Adrenal gland (tissue), 12 donors: ENCODE measurements around the gene POMGNT1. TPM values are rescaled to one million over a fixed set of nuclear protein-coding genes. Genes with fewer than 3 reads are reported as not detected.

Experiments used
- DNase-seq, 7 donors: peaks; one replicate each; pipeline ENCODE4 v3.0.0-alpha.2; 2019 to 2020
- H3K27ac ChIP-seq, 5 donors: fragments of 200-600 bp; sonication (generic) in 4 of 5; 1 replicate in 3 of 5; 2 replicates in 2 of 5; pipeline versions ENCODE4 v1.5.1 to v1.8.0; 2016 to 2020; ENCODE audit warnings: mild to moderate bottlenecking in 1 of 5
- H3K27me3 ChIP-seq: fragments of 200-600 bp; 2 replicates; pipeline ENCODE4 v1.8.0; 2021
- H3K36me3 ChIP-seq, 2 donors: fragments of 200-600 bp; replicated peaks in 1 of 2; 1 replicate in 1 of 2; 2 replicates in 1 of 2; pipeline versions ENCODE4 v1.5.1 to v1.8.0; 2018 to 2022
- H3K4me1 ChIP-seq, 2 donors: fragments of 200-600 bp; replicated peaks in 1 of 2; 1 replicate in 1 of 2; 2 replicates in 1 of 2; pipeline versions ENCODE4 v1.5.1 to v1.8.0; 2018 to 2021
- H3K4me3 ChIP-seq, 4 donors: fragments of 200-600 bp; sonication (generic) in 3 of 4; one replicate each; pipeline ENCODE4 v1.5.1; 2016 to 2018
- H3K9me3 ChIP-seq, 3 donors: fragments of 200-600 bp; sonication (generic) in 1 of 3; replicated peaks in 1 of 3; 1 replicate in 2 of 3; 2 replicates in 1 of 3; pipeline versions ENCODE4 v1.5.1 to v1.8.0; 2016 to 2021
- CTCF ChIP-seq, 6 experiments: fragments of 450-650 bp in 4 of 6; fragments of 200-600 bp in 2 of 6; sonication (generic) in 1 of 6; IDR thresholded peaks; 1 replicate in 5 of 6; 2 replicates in 1 of 6; pipeline versions ENCODE4 v1.5.1 to v1.8.0; 2016 to 2021; ENCODE audit warnings: antibody characterized with exemption in 6 of 6, mild to moderate bottlenecking in 2 of 6, moderate library complexity in 1 of 6
- POLR2A ChIP-seq, 2 donors: fragments of 450-650 bp; IDR thresholded peaks; one replicate each; pipeline ENCODE4 v1.6.1; 2017; ENCODE audit warnings: antibody characterized with exemption in 2 of 2, mild to moderate bottlenecking in 2 of 2, moderate library complexity in 1 of 2
- WGBS, 4 donors: extraction: QIAGEN DNeasy Blood & Tissue Kit in 2 of 4; methylation state at CpG; one replicate each; pipeline versions ENCODE4 v1.1.5 to v1.1.7; 2013 to 2017; 5-methylcytosine and 5-hydroxymethylcytosine counted together
- intact Hi-C, 2 donors: fragments of 100-400 bp; cut with DNase I; formaldehyde crosslinking; loops; one replicate each; pipeline versions ENCODE4 v1.14.1 to v1.15.0; 2022 to 2023
- polyA plus RNA-seq, 3 donors: library from polyadenylated mRNA; stranded (reverse); fragments of 200-250 nt in 2 of 3; fragments of 350-450 nt in 1 of 3; fragmentation: Illumina TruSeq in 1 of 3; extraction: RNeasy Lipid Tissue Mini Kit (QIAGEN cat#74804) in 1 of 3; gene quantifications; one replicate each; pipeline ENCODE4 v1.2.3, GENCODE V29; 2013 to 2014
- total RNA-seq, 9 donors: library from RNA; depleted of rRNA in 4 of 9; stranded (reverse); fragments of >200 nt in 4 of 9; fragments of 120-200 nt in 1 of 9; fragmentation: NEBNext Ultra II Directional in 1 of 9; extraction: Animal tissue kit (Norgen Biotek cat#: 25700) in 1 of 9; gene quantifications; one replicate each; pipeline versions ENCODE4 v1.1.0 to v1.2.4, GENCODE V29; 2013 to 2023
- donor health status: healthy with polysubstance abuse.
- donor health status: Bipolar disorder and iron deficiency.
- donor health status: DM: yes; HTN: yes; CAD: no.
- donor health status: DM: no; HTN: no; CAD: no.
- donor health status: DM: no; HTN: no; CAD: no.
- donor health status: DM: yes; HTN: yes; CAD: no.

The POMGNT1 gene
- total and polyA plus RNA-seq, 12 donors = 44.6 to 149 (median 84.5) TPM

GRCh38 chr1:46197560-46197963 is 672 bp downstream of the POMGNT1 start:
- Histone ChIP-seq H3K9me3 (no peaks in the 10 kb centered on the region), H3K4me3 (peak overlapping the region in 3 of 4 donors; percentile 66 to 88 (median 75)), H3K36me3 (peaks cover 0 to 20% of the 10 kb centered on the region in 2 donors), H3K27ac (peak overlapping the region in 1 of 5 donors; percentile 68), H3K4me1 (peaks cover 17 to 35% of the 10 kb centered on the region in 2 donors), H3K27me3 (no peaks in the 10 kb centered on the region)
- WGBS, 4 donors = 28 to 60% (median 55%) methylated on average over 3 to 9 of the region's 9 CpGs
- TF ChIP-seq POLR2A (IDR thresholded peaks at IDR 0.05) (no peak), CTCF (IDR thresholded peaks at IDR 0.05) (no peak)
- intact Hi-C loops = no loop called here
- DNase-seq = no peak

- intact Hi-C loops = no loop called here
- WGBS, 4 donors = 94 to 96% (median 96%) methylated on average over 9 of the region's 9 CpGs; no CpG with 5 or more reads in 1 of the 4 donors
- H3K4me1 ChIP-seq = peaks cover 15 to 35% of the 10 kb centered on the region in 2 donors
- no peaks in the 10 kb centered on the region for H3K27me3 ChIP-seq
- peaks cover 0 to 29% of the 10 kb centered on the region in 2 donors for H3K36me3 ChIP-seq
- H3K4me3 ChIP-seq = no peak overlapping the region
- DNase-seq = no peak
- TF ChIP-seq CTCF (IDR thresholded peaks at IDR 0.05) (no peak), POLR2A (IDR thresholded peaks at IDR 0.05) (no peak)
- H3K27ac ChIP-seq = peak overlapping the region in 1 of 5 donors; percentile 5
- H3K9me3 ChIP-seq = no peaks in the 10 kb centered on the region
Observed at GRCh38 chr1:46196609-46197008, 1.6 kb downstream of the POMGNT1 start.

- WGBS, 4 donors = 34 to 52% (median 43%) methylated on average over 5 of the region's 5 CpGs
- intact Hi-C loops = no loop called here
- H3K27ac ChIP-seq = peak overlapping the region in 1 of 5 donors; percentile 7
- TF ChIP-seq POLR2A (IDR thresholded peaks at IDR 0.05) = no peak
- TF ChIP-seq CTCF (IDR thresholded peaks at IDR 0.05) = no peak
- H3K36me3 ChIP-seq = peaks cover 0 to 44% of the 10 kb centered on the region in 2 donors
- H3K9me3 ChIP-seq = no peaks in the 10 kb centered on the region
- peak in 3 of 7 donors; percentile 61 to 75 (median 62) for DNase-seq
- peaks cover 15 to 35% of the 10 kb centered on the region in 2 donors for H3K4me1 ChIP-seq
- no peak overlapping the region for H3K4me3 ChIP-seq
- H3K27me3 ChIP-seq = no peaks in the 10 kb centered on the region
Observed at GRCh38 chr1:46194641-46195193, 3.5 kb downstream of the POMGNT1 start.

GRCh38 chr1:46193984-46194570 is 4.2 kb downstream of the POMGNT1 start:
- WGBS, 4 donors = 88 to 96% (median 91%) methylated on average over 4 to 9 of the region's 9 CpGs
- Histone ChIP-seq H3K27ac (no peak overlapping the region), H3K9me3 (no peaks in the 10 kb centered on the region), H3K4me3 (no peak overlapping the region), H3K36me3 (peaks cover 0 to 49% of the 10 kb centered on the region in 2 donors), H3K4me1 (peaks cover 15 to 31% of the 10 kb centered on the region in 2 donors), H3K27me3 (no peaks in the 10 kb centered on the region)
- TF ChIP-seq CTCF (IDR thresholded peaks at IDR 0.05) (no peak), POLR2A (IDR thresholded peaks at IDR 0.05) (no peak)
- peak in 1 of 7 donors; percentile 7 for DNase-seq
- intact Hi-C loops = no loop called here
